Measurements from ENCODE around the gene MSS51. TPM values are rescaled to one million over a fixed set of nuclear protein-coding genes. Genes with fewer than 3 reads are reported as not detected.

Gene MSS51
- total and polyA plus RNA-seq, 4 donors = 0.08 to 1.6 (median 0.94) TPM

- H3K9ac ChIP-seq (ENCODE audit: low read depth in 1 of 2, low read length in 2 of 2) = no peak overlapping the region
- no peak for TF ChIP-seq RAD21 (IDR thresholded peaks at IDR 0.05)
- TF ChIP-seq REST (IDR thresholded peaks at IDR 0.05) = no peak
- TF ChIP-seq SP1 (IDR thresholded peaks at IDR 0.05) = no peak
- TF ChIP-seq HNF4G (IDR thresholded peaks at IDR 0.05) = no peak
- TF ChIP-seq HNF4A (conservative IDR thresholded peaks at IDR 0.05) = no peak
- TF ChIP-seq YY1 (IDR thresholded peaks at IDR 0.05) = no peak
- TF ChIP-seq ZBTB33 (IDR thresholded peaks at IDR 0.05) = no peak
- no peak for TF ChIP-seq GABPA (IDR thresholded peaks at IDR 0.05 in 1 of 2, conservative IDR thresholded peaks at IDR 0.05 in 1 of 2)
- TF ChIP-seq JUND (IDR thresholded peaks at IDR 0.05) = no peak
- no peak for TF ChIP-seq RXRA (IDR thresholded peaks at IDR 0.05)
- TF ChIP-seq TAF1 (conservative IDR thresholded peaks at IDR 0.05) = no peak
- no peak for TF ChIP-seq FOXA2 (IDR thresholded peaks at IDR 0.05)
- no peak for TF ChIP-seq ATF3 (IDR thresholded peaks at IDR 0.05)
- no peak for TF ChIP-seq FOXA1 (IDR thresholded peaks at IDR 0.05)
- no peak for TF ChIP-seq NR2F2 (IDR thresholded peaks at IDR 0.05)
- TF ChIP-seq EGR1 (IDR thresholded peaks at IDR 0.05; ENCODE audit: low read depth in 2 of 2) = no peak
- no peaks in the 10 kb centered on the region for H3K9me3 ChIP-seq (ENCODE audit: control insufficient read depth in 4 of 4, low read length in 3 of 4)
- H3K4me3 ChIP-seq (ENCODE audit: low read depth in 1 of 3, low read length in 3 of 3) = no peak overlapping the region
- no peaks in the 10 kb centered on the region for H3K27me3 ChIP-seq (ENCODE audit: control insufficient read depth in 4 of 4, insufficient read depth in 4 of 4, low read length in 3 of 4)
- no peak overlapping the region for H3K27ac ChIP-seq (ENCODE audit: low read depth in 1 of 2, low read length in 2 of 2)
- WGBS = 94% methylated on average over 5 of the region's 5 CpGs
- DNase-seq (ENCODE audit: low spot score) = no peak
- H3K4me1 ChIP-seq (ENCODE audit: control insufficient read depth in 4 of 4, insufficient read depth in 4 of 4, low read length in 3 of 4) = peaks cover 5 to 9% (median 8%) of the 10 kb centered on the region in 4 donors
- H3K36me3 ChIP-seq (ENCODE audit: control insufficient read depth in 4 of 4, insufficient read depth in 3 of 4, low read depth in 1 of 4, low read length in 3 of 4) = peaks cover 0 to 3% (median under 1%) of the 10 kb centered on the region in 4 donors
Observed at GRCh38 chr10:73408061-73408460, 25.3 kb downstream of the MSS51 start.

GRCh38 chr10:73407495-73407894 lies 25.9 kb downstream of the MSS51 start:
- no peak for TF ChIP-seq RAD21 (IDR thresholded peaks at IDR 0.05)
- no peak for TF ChIP-seq SP1 (IDR thresholded peaks at IDR 0.05)
- TF ChIP-seq CTCF (IDR thresholded peaks at IDR 0.05; ENCODE audit: low read depth, low read length, missing input control) = no peak
- no peak for TF ChIP-seq GABPA (IDR thresholded peaks at IDR 0.05 in 1 of 2, conservative IDR thresholded peaks at IDR 0.05 in 1 of 2)
- no peak for TF ChIP-seq EGR1 (IDR thresholded peaks at IDR 0.05; ENCODE audit: low read depth in 2 of 2)
- no peak for TF ChIP-seq HNF4A (conservative IDR thresholded peaks at IDR 0.05)
- TF ChIP-seq YY1 (IDR thresholded peaks at IDR 0.05) = no peak

More at GRCh38 chr10:73407495-73407894, 25.9 kb downstream of the MSS51 start:
- no peak for DNase-seq (ENCODE audit: low spot score)
- H3K9me3 ChIP-seq (ENCODE audit: control insufficient read depth in 4 of 4, low read length in 3 of 4) = no peaks in the 10 kb centered on the region
- 90% methylated on average over 1 of the region's 1 CpG for WGBS
- H3K36me3 ChIP-seq (ENCODE audit: control insufficient read depth in 4 of 4, insufficient read depth in 3 of 4, low read depth in 1 of 4, low read length in 3 of 4) = peaks cover 0 to 3% (median under 1%) of the 10 kb centered on the region in 4 donors
- no peaks in the 10 kb centered on the region for H3K27me3 ChIP-seq (ENCODE audit: control insufficient read depth in 4 of 4, insufficient read depth in 4 of 4, low read length in 3 of 4)
- H3K4me3 ChIP-seq (ENCODE audit: low read depth in 1 of 3, low read length in 3 of 3) = no peak overlapping the region
- H3K4me1 ChIP-seq (ENCODE audit: control insufficient read depth in 4 of 4, insufficient read depth in 4 of 4, low read length in 3 of 4) = peaks cover 0 to 9% (median 3%) of the 10 kb centered on the region in 4 donors
- H3K9ac ChIP-seq (ENCODE audit: low read depth in 1 of 2, low read length in 2 of 2) = no peak overlapping the region
- H3K27ac ChIP-seq (ENCODE audit: low read depth in 1 of 2, low read length in 2 of 2) = no peak overlapping the region

All from liver (tissue), 9 donors.